Skin of body (tissue), 2 donors: ENCODE measurements around the gene WNT5B. TPM values are rescaled to one million over a fixed set of nuclear protein-coding genes. Genes with fewer than 3 reads are reported as not detected.
"Not testable (repeated sequence)": the region's sequence is repeated elsewhere in the genome, so short reads cannot be mapped to it uniquely, and the experiment has no call there.

Source experiments
- DNase-seq: peaks from one replicate; lab custom pipeline; 2025; lab: John Stamatoyannopoulos, UW
- total RNA-seq: library from RNA; depleted of rRNA; stranded (reverse); fragments of >200 nt; gene quantifications from one replicate; pipeline ENCODE4 v1.2.3, GENCODE V29; 2014

Gene WNT5B
- total RNA-seq, 1 donor from 2014 or later, result 22.7 TPM

- DNase-seq, result no peak
These were observed 30.3 kb upstream of the WNT5B start for GRCh38 chr12:1598757-1599156.

GRCh38 chr12:1602706-1603105 lies 26.3 kb upstream of the WNT5B start:
- not testable (repeated sequence) for DNase-seq

GRCh38 chr12:1603269-1603993 lies 25.6 kb upstream of the WNT5B start:
- DNase-seq, result peak; percentile 54

GRCh38 chr12:1604464-1604863 lies 24.6 kb upstream of the WNT5B start:
- DNase-seq, result no peak

DNA sequence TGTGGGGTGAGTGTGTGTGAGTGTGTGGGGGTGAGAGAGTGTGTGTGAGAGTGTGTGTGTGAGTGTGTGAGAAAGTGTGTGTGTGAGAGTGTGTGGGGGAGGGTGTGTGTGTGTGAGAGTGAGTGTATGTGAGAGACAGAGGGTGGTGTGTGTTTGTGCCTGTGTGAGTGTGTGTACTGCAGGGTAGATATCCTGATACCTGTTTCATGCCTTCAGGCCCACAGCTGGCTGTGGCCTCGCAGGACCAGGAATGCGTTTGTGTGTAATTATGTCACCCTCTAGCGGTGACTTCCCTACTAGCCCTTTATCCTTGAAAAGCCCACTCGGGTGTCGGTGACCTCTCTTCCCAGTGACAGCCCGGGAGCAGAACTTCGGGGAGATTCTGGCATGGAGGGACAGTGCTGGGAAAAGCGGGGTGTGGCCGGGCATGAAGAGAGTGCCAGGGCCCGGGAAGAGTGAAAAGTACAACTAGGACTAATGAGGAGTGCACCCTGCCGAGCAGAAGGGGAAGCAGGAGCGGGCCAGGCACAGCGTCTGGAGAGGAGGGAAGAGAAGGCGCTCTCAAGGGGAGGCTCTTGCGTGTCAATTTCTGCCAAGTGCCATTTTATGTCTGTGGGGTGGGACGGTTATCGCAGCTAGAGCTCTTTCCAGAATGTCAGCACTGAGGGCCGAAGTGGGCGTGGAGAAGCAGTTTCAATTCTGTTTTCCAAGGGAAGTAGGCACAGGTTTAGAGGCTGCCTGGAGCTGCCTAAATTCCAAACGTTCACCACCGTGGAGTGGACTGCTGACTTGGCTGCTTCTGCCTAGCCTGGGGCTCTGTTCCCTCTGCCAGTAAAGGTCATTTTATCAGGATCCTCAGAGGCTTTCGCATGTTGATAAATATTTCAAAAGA lies 23.7 kb upstream of the WNT5B start:
- DNase-seq, result peak; percentile 88

GRCh38 chr12:1606021-1606622 lies 22.9 kb upstream of the WNT5B start:
- peak; percentile 88 for DNase-seq

DNA sequence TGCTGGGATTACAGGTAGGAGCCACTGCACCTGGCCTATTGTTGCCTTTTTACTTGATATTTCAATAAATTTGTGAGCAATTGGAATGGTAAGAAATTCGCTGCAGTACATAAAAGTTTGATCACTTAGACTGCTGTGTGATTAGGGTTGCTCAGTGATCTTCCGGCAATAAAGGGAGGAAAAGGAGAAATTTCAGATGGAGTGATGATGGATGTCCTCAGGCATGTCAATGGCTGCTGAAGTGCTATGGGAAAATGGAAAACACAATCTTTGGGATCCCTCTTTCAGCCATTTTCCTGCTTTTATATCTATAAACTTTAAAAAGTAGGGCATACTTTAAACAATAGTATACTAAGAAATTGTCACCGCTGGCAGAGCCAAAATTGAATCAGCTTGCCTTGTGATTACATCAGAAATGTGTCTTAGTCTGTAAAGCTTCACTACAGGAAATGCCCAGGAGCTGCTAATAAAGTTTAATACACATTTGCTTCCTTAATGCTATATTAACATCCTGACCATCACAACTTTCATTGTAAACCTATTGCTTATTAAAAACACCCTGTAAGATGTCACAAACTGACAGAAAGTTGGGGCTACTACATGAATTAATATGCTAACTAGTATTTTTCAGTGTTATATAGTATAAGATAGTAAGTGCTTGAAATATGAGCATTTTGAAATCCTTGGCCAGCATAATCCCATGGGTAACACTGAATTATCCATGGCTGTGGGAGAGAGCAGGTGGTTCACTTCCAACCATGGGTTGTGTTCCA lies 20.9 kb upstream of the WNT5B start:
- DNase-seq, result no peak

GRCh38 chr12:1608713-1609119 lies 20.3 kb upstream of the WNT5B start:
- no peak for DNase-seq

DNA sequence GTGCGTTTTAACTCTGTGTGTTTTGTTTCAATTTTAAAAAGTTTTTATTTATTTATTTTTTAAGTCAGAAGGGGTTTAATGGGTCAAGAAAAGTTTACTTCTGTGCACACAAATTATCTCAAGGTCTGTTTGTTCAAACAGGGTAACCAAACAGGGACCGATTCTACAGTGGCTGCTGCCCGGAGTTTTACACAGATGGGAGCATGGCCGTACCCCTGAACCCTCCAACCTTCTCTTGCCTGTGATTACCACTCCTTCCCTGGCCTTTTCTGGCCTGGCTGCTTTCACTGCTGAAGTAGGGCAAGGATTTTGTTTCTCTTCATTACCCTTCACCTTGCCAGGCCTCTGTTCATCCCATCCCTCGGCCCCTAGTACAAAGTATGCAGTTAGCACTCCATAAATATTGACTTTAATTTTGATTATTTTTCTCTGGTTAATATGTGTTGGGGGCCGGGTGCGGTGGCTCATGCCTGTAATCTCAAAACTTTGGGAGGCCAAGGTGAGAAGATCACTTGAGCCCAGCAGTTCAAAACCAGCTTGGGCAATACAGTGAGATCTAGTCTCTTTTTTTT lies 18.9 kb upstream of the WNT5B start:
- no peak for DNase-seq

DNA sequence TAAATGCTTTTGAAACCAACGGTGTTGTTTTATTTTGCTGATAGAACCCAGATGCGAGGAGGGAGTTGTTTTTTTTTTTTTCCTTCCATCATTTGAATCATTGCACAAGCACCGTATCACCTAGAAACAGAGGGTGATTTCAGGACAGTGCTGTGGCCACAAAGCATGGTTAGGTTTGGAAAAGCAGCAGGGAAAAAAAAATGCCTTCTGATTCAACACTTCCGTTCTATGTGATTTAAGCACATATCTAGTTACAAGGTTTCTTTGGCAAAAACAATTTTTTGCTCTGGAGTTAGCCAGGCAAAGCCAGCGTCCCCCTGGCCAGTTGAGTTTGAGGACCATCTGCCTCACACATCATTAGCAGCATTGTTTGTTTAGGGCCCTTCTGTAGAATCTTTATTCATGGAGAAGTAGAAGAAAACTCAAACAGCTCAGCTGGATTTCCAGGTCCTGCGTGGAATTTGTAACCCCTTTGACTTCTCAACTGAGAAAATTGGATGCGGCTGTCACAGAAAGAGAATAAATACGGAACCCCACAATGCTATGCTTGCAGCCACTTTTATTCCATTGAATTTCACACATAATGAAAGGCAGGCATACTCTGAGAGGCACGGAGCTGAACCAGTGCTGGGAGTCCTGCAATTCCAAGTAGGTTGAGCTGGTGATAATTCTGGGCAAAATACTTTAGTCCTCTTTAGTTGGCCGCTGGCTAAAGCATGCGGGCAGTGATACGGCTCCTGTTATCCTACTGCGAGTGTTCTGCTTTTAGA lies 17.0 kb upstream of the WNT5B start:
- no peak for DNase-seq

- DNase-seq, result no peak
These were observed 15.2 kb upstream of the WNT5B start for GRCh38 chr12:1613860-1614259.

DNA sequence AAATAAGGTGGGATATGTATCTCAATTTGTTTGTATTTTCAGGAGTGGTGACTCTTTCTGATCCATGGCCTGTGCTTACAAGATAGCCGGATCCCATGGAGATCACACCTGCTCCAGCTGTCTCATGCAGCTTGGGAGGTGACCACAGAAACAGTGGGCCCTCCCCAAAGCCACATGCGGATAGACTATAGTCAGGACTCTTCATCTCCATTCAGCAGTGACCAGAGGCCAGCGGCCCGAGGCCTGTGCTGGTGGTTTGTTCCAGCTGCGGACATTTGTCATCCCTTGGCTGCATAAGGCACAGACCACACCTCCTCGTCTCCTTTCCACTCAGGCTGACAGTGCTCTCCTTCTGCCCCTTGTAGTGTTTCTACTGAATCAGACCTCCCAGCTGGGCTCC lies 14.7 kb upstream of the WNT5B start:
- no peak for DNase-seq

DNA sequence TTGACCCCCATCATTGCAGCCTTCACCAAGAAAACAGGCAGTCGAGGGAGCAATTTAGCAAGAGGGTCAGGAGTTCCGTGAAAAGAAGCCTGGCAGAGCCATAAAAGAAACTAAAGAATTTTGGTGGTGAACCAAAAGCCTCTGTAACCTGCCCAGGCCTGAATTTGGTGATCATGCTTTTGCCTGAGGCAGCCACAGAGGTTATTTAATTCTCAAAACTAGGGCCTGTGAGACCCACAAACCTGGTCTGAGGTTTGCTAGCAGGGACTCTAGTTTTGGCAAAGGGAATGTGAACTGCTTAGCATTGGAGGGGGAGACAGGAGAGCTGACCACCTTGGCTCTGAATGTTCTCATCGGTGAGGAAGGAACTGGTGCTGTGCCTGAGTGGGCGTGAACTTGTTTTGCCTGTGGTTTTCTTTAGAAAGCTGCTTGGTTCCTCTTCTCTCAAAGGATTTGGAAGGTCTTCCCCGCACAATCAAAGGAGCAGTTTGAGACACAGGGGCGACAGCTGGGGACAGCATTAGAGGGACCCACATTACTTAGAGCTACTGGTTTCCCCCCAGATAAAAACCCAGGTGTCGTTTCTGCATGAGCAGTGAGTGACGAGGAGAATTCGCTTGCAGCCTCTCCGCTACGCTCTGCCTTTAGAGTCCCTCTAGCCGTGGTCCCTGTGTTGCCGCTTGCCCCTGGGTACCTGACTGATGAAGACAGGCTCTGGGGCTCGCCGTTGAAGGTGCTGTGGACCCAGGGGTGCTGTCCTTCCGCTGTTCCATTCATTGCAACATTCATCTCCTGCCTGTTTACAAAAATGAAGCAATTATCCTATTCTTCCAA lies 12.6 kb upstream of the WNT5B start:
- DNase-seq, result no peak

GRCh38 chr12:1618489-1618888 lies 10.5 kb upstream of the WNT5B start:
- no peak for DNase-seq

- DNase-seq, result no peak
These were observed 9.9 kb upstream of the WNT5B start for GRCh38 chr12:1619159-1619558.

DNA sequence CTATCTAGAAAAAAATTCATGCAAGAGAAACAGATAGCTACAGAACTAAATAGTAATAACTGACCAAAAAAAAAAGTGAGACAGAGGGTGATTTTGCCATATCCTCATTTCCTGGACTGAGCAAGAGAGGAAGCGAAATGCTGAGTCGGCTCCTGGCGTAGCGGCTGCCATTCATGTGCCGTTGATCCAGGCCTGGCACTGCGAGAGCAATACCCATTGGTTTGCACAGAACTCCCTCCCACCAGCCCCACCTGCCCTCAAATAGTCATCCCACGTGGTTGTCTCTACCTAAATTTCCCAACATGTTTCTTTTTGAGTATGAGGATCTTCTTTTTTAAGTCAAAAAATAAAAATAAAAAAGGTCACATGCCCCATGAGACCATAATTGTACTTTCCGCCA lies 9.4 kb upstream of the WNT5B start:
- no peak for DNase-seq

DNA sequence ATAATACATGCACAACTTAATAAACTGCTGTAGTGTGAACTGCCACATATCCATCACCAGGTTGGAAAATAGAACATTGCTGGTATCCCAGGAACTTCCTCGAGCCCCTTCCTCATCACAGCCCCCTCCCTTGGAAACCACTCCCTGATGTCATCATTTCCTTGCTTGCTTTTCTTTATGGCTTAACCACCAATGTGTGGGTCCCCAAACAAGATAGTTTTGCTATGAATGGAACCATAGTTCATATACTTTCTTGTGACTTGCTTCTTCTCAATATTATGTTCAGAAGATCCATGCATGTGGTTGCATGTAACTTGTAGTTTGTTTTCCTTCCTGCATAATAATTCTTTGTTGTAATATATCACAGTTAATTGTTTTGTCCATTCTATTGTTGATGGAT lies 8.9 kb upstream of the WNT5B start:
- no peak for DNase-seq

DNA sequence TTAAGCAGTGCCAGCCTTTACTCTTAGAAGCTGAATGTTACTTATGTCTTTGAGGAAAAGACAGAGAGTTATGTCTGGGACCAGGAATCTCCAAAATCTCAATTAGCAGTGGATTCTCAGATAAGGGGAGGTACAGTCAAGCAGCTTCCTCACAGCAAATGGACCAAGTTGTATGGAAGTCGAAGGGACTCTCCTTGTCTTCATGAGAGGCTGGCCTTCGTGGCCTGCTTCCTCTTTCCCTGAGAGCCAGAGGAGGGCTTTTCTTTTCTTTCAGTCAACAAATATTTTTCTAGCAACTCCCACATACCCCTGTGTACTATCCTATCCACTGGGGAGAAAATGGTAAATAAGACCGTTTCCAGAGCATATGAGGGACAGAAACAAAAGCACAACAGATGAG lies 6.6 kb upstream of the WNT5B start:
- DNase-seq, result no peak

DNA sequence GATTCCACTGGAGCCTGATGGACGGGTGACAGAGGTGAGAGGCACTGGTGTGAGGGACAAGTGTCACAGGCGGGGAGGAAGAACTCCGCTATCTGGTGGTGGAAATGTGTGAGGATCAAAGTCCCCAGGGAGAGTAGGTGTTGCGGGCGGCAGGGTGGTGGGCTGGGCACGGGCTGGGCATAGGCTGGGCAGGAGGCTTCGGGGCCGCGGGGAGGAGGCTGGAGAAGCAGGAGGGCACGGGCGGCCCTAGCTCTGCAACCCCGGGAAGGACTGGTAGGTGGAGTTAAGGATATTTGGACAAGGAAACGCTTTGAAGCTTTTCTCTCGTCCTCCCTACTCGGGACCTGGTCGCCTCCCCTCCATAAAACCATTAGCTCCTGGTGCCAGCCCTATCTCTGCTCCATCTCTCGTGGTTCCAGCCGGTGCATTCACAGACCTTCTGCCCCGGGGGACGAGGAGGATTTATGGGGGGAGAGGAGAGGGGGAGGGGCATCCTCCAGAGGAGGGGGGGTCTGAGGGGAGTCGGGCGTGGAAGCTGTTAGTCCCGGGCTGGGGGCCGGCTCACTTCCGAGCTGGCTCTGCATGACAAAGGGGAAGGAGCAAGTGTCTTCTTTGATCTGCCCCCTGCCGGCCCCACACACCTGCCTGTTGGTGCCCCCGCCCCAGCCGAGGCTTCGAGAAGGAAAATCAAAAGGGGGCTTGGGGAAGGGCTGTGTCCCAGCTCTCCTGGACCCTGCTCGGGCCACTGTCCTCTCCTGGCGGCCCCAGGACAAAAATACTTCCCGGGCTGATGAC lies 504 bp downstream of the WNT5B start:
- DNase-seq, result no peak
